GM20000 (cell line): ENCODE measurements around the gene MEGF6.
A peak's percentile ranks its signal among the peaks of the same experiment; 100 is the strongest.

Source experiments
- DNase-seq: peaks from one replicate; pipeline ENCODE4 v3.0.0; 2012; ENCODE audit warnings: low spot score
- CTCF ChIP-seq: IDR thresholded peaks from 2 replicates; pipeline ENCODE4 v1.5.1; 2012; ENCODE audit warnings: mild to moderate bottlenecking, control low read depth; ENCODE audit errors: extremely low read depth, missing control alignments

MEGF6 gene

GRCh38 chr1:3504151-3504821 lies 107.0 kb downstream of the MEGF6 start:
- no peak for DNase-seq
- TF ChIP-seq CTCF, result no peak

GRCh38 chr1:3503525-3503886 lies 107.8 kb downstream of the MEGF6 start:
- no peak for TF ChIP-seq CTCF

GRCh38 chr1:3502641-3503524 lies 108.4 kb downstream of the MEGF6 start:
- TF ChIP-seq CTCF, result no peak
- no peak for DNase-seq

More at GRCh38 chr1:3503525-3503886, 107.8 kb downstream of the MEGF6 start:
- no peak for DNase-seq

GRCh38 chr1:3501856-3502640 lies 109.3 kb downstream of the MEGF6 start:
- no peak for TF ChIP-seq CTCF
- peak; percentile 82 for DNase-seq

- no peak for DNase-seq
- TF ChIP-seq CTCF, result no peak
These were observed 109.9 kb downstream of the MEGF6 start for GRCh38 chr1:3501437-3501836.

- no peak for DNase-seq
- no peak for TF ChIP-seq CTCF
These were observed 111.0 kb downstream of the MEGF6 start for GRCh38 chr1:3500265-3500835.
